ENCODE results near the gene FOXJ3. TPM values are rescaled to one million over a fixed set of nuclear protein-coding genes. Genes with fewer than 3 reads are reported as not detected.

FOXJ3 gene
- total and polyA plus RNA-seq, 2 of the 8 experiments (the other 6 are each of a cell fraction or from before 2014, with no cell fraction given) = 48.6 to 51.9 TPM

DNA sequence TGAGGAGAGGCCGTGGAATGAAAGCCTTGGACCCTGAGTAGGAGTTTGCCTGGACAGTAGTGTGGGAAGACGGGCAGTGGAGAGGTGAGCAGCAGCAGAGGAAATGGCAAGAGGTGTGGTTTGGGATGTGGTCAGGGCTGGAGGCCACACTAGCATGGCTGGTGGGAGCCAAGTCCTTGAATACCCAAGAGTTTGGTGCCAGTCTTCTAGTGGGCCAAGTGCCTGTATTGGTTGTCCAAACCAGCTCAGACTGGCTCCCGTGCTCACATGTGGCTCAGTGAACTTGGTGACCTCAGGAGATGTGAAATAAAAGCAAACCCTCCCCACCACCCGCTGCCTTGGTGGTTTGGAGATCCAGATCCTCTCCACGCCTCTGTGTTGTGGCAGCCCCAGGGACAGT lies 172.9 kb downstream of the FOXJ3 start:
- peaks cover 3% of the 10 kb centered on the region; the same call in 1 of the 2 replicates for H3K23me2 ChIP-seq (ENCODE audit: low read depth, low read length)
- no peak for DNase-seq (ENCODE audit: low read depth in 1 of 2, low spot score in 2 of 2)
- no peak overlapping the region for H4K5ac ChIP-seq (ENCODE audit: insufficient read length, low read depth, low read length)
- H3K4me3 ChIP-seq (ENCODE audit: extremely low read depth in 1 of 4, insufficient read depth in 2 of 4, low read depth in 3 of 4, low read length in 4 of 4) = no peak overlapping the region
- H2BK120ac ChIP-seq (replicated peaks; ENCODE audit: low read depth, low read length) = no peak overlapping the region
- H4K91ac ChIP-seq (replicated peaks; ENCODE audit: insufficient read length, low read length) = no peak overlapping the region
- no peak overlapping the region for H3K27ac ChIP-seq (ENCODE audit: low read depth, low read length)
- H3K36me3 ChIP-seq (ENCODE audit: control insufficient read depth in 2 of 4, insufficient read depth in 4 of 4, low read length in 3 of 4) = no peaks in the 10 kb centered on the region
- no peak overlapping the region for H3K14ac ChIP-seq (ENCODE audit: insufficient read length)
- no peaks in the 10 kb centered on the region for H3K27me3 ChIP-seq (replicated peaks in 1 of 4; ENCODE audit: control insufficient read depth in 3 of 4, extremely low read depth in 1 of 4, insufficient read depth in 3 of 4, low read length in 3 of 4)
- no peak overlapping the region for H3K18ac ChIP-seq (ENCODE audit: extremely low read depth, low read length)
- no peak overlapping the region for H2AFZ ChIP-seq (ENCODE audit: low read length)
- H2BK15ac ChIP-seq (ENCODE audit: low read length) = no peak overlapping the region
- no peaks in the 10 kb centered on the region for H4K20me1 ChIP-seq (replicated peaks in 1 of 2; ENCODE audit: control insufficient read depth in 1 of 2, insufficient read depth in 2 of 2, low read length in 2 of 2)
- peaks cover 0 to 2% (median 0%) of the 10 kb centered on the region in 4 experiments; a peak in 1 of 7 replicates for H3K4me1 ChIP-seq (replicated peaks in 1 of 4; ENCODE audit: control insufficient read depth in 3 of 4, insufficient read depth in 4 of 4, low read length in 3 of 4)
- no peak overlapping the region for H3K23ac ChIP-seq (ENCODE audit: insufficient read length)
- no peak overlapping the region for H3K4me2 ChIP-seq (ENCODE audit: insufficient read depth in 1 of 2, low read depth in 2 of 2, low read length in 2 of 2)
- no peaks in the 10 kb centered on the region for H3K9me3 ChIP-seq (ENCODE audit: insufficient read depth in 2 of 2, low read depth in 1 of 2, low read length in 1 of 2)
- no peak overlapping the region for H3K4ac ChIP-seq (replicated peaks; ENCODE audit: insufficient read length, low read depth, low read length)
- no peaks in the 10 kb centered on the region for H3K79me1 ChIP-seq (ENCODE audit: low read depth, low read length)
- TF ChIP-seq CBX8 (IDR thresholded peaks at IDR 0.05; ENCODE audit: borderline replicate concordance, low read depth, low read length) = no peak
- TF ChIP-seq, protein P1, sequence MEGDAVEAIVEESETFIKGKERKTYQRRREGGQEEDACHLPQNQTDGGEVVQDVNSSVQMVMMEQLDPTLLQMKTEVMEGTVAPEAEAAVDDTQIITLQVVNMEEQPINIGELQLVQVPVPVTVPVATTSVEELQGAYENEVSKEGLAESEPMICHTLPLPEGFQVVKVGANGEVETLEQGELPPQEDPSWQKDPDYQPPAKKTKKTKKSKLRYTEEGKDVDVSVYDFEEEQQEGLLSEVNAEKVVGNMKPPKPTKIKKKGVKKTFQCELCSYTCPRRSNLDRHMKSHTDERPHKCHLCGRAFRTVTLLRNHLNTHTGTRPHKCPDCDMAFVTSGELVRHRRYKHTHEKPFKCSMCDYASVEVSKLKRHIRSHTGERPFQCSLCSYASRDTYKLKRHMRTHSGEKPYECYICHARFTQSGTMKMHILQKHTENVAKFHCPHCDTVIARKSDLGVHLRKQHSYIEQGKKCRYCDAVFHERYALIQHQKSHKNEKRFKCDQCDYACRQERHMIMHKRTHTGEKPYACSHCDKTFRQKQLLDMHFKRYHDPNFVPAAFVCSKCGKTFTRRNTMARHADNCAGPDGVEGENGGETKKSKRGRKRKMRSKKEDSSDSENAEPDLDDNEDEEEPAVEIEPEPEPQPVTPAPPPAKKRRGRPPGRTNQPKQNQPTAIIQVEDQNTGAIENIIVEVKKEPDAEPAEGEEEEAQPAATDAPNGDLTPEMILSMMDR (IDR thresholded peaks at IDR 0.05; ENCODE audit: control extremely low read depth in 1 of 3, insufficient read depth in 1 of 3, low read depth in 1 of 3, low read length in 3 of 3) = no peak
- no peak for TF ChIP-seq BACH1 (IDR thresholded peaks at IDR 0.05; ENCODE audit: low read length)
- no peak for TF ChIP-seq YY1 (IDR thresholded peaks at IDR 0.05; ENCODE audit: low read depth, low read length)
- TF ChIP-seq POLR2AphosphoS5 (IDR thresholded peaks at IDR 0.05; ENCODE audit: low read depth, low read length) = no peak
- TF ChIP-seq HDAC2 (IDR thresholded peaks at IDR 0.05; ENCODE audit: borderline replicate concordance in 1 of 2, low read depth in 2 of 2, low read length in 2 of 2) = no peak
- TF ChIP-seq TAF1 (IDR thresholded peaks at IDR 0.05; ENCODE audit: low read depth, low read length) = no peak
- TF ChIP-seq ATF3 (IDR thresholded peaks at IDR 0.05; ENCODE audit: insufficient read depth, low read depth, low read length) = no peak
- no peak overlapping the region for H2BK20ac ChIP-seq (ENCODE audit: low read length)
- H3K56ac ChIP-seq (replicated peaks; ENCODE audit: insufficient read length, low read depth, low read length) = no peak overlapping the region
- H2BK5ac ChIP-seq (ENCODE audit: low read depth, low read length) = no peak overlapping the region
- H2AK5ac ChIP-seq (ENCODE audit: low read depth, low read length) = no peak overlapping the region
- ChIA-PET POLR2A (ENCODE audit: partially characterized antibody) (no interaction called here), CTCF (ENCODE audit: partially characterized antibody) (interaction anchor here (3.7 kb wide), 1 partner anchor 11 kb away, joined by 40 read pairs; no protein-coding TSS in a partner anchor)
- no peak overlapping the region for H4K8ac ChIP-seq (ENCODE audit: extremely low read depth, insufficient read depth, low read length)
- FAIRE-seq = no peak
- no peaks in the 10 kb centered on the region for H3K79me2 ChIP-seq (ENCODE audit: control insufficient read depth in 1 of 2, insufficient read depth in 2 of 2, low read length in 2 of 2)
- 88% methylated on average over 5 of the region's 5 CpGs; no CpG with 5 or more reads in 1 of the 2 experiments for WGBS, 2 experiments (ENCODE audit: extremely low coverage in 1 of 2, insufficient coverage in 1 of 2, insufficient read length in 1 of 2, insufficient replicate concordance in 2 of 2, low coverage in 1 of 2, low lambda C conversion rate in 2 of 2, missing lambda C conversion rate in 1 of 2)
- no peak overlapping the region for H3K9ac ChIP-seq (replicated peaks in 1 of 4; ENCODE audit: extremely low read depth in 1 of 4, low read depth in 3 of 4, low read length in 3 of 4)
- H2BK12ac ChIP-seq (ENCODE audit: low read depth, low read length) = no peak overlapping the region

Measured in H1 (cell line).